ENCODE results near the gene LRRC46.
A peak's percentile ranks its signal among the peaks of the same experiment; 100 is the strongest.

LRRC46 gene

GRCh38 chr17:47862621-47863440 is 31.4 kb downstream of the LRRC46 start:
- no peaks in the 10 kb centered on the region for H3K36me3 Mint-ChIP-seq
- H3K9me3 Mint-ChIP-seq, result no peaks in the 10 kb centered on the region
- H3K27me3 Mint-ChIP-seq, result peaks cover 28% of the 10 kb centered on the region
- H3K4me1 Mint-ChIP-seq, result no peaks in the 10 kb centered on the region
- DNase-seq (ENCODE audit: low spot score in 2 of 2), result no peak
- H3K27ac Mint-ChIP-seq, result no peak overlapping the region
- no peak for ATAC-seq (ENCODE audit: low read depth)
- H3K4me3 Mint-ChIP-seq, result no peak overlapping the region

DNA sequence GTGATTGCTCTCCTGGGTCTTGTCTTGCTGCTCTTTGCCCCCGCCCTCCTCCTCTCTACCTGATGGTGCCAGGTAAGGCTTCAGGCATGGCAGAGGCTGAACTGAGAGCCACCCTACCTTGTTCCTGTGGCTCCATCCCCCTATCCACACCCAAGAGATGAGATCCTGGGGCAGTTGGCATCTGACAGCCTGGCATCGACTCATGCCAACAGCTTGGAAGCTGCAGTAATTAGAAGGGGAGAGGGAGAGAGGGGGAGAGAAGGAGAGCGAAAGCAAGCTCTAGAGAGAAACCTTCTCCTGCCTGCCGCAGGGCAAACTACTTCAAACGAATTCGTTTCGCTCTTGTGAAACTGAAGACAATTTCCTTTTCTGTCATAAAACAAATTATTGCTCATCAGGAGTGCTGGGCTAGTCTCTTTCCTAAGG is 33.3 kb downstream of the LRRC46 start:
- ATAC-seq (ENCODE audit: low read depth) (no peak), DNase-seq (ENCODE audit: low spot score in 2 of 2) (no peak)
- Mint-ChIP-seq H3K36me3 (no peaks in the 10 kb centered on the region), H3K9me3 (no peaks in the 10 kb centered on the region), H3K4me1 (no peaks in the 10 kb centered on the region), H3K27ac (no peak overlapping the region), H3K4me3 (no peak overlapping the region), H3K27me3 (peaks cover 17% of the 10 kb centered on the region)

DNA sequence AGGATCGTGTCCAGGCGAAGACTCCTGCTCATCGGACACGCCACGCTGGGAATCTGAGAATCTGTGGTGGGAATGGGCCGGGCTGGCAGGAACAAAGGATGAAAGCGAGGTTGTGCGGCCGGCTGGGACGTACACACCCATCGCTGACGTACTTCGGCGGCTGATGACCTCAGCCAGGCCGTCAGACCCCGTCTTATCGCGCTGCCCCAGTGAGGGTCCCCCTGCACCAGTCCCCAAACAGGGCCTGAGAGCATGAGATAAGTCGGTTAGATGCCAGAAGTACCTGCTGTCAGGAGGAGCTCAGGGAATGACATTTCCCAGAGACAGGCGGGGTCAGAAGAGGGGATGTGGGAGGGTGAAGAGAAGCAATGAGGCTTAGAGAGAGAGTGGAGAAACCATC is 35.5 kb downstream of the LRRC46 start:
- no peak overlapping the region for H3K27ac Mint-ChIP-seq
- H3K4me1 Mint-ChIP-seq, result no peaks in the 10 kb centered on the region
- no peaks in the 10 kb centered on the region for H3K9me3 Mint-ChIP-seq
- no peak overlapping the region for H3K4me3 Mint-ChIP-seq
- ATAC-seq (ENCODE audit: low read depth) (no peak), DNase-seq (ENCODE audit: low spot score in 2 of 2) (no peak)
- no peaks in the 10 kb centered on the region for H3K36me3 Mint-ChIP-seq
- H3K27me3 Mint-ChIP-seq, result peaks cover 25% of the 10 kb centered on the region

GRCh38 chr17:47867813-47868533 is 36.5 kb downstream of the LRRC46 start:
- no peaks in the 10 kb centered on the region for H3K36me3 Mint-ChIP-seq
- H3K4me1 Mint-ChIP-seq, result no peaks in the 10 kb centered on the region
- no peak for DNase-seq (ENCODE audit: low spot score in 2 of 2)
- no peak for ATAC-seq (ENCODE audit: low read depth)
- H3K27ac Mint-ChIP-seq, result no peak overlapping the region
- no peaks in the 10 kb centered on the region for H3K9me3 Mint-ChIP-seq
- peaks cover 25% of the 10 kb centered on the region for H3K27me3 Mint-ChIP-seq
- no peak overlapping the region for H3K4me3 Mint-ChIP-seq

DNA sequence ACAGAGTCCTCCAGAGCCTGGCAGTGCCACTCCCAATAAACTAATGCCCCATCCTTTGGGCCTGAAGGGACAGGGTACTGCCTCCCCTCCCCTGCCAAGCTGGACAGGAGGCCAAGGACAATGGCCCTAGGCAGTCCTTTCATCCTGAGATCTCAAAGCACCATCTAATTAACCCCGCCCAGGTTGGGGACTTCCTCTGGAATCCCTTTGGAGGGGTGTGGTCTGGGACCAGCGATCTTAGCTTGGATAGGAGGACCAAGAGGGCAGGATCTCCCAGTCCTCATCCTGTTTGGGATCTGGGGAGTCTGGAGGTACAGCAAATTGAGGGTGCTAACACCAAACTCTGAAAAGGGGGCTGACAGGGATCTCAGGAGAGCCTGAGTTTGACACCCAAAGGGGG is 37.6 kb downstream of the LRRC46 start:
- Mint-ChIP-seq H3K4me3 (no peak overlapping the region), H3K36me3 (no peaks in the 10 kb centered on the region), H3K27me3 (peaks cover 28% of the 10 kb centered on the region), H3K27ac (no peak overlapping the region), H3K4me1 (peaks cover 5% of the 10 kb centered on the region), H3K9me3 (no peaks in the 10 kb centered on the region)
- DNase-seq (ENCODE audit: low spot score in 2 of 2) (no peak), ATAC-seq (ENCODE audit: low read depth) (no peak)

DNA sequence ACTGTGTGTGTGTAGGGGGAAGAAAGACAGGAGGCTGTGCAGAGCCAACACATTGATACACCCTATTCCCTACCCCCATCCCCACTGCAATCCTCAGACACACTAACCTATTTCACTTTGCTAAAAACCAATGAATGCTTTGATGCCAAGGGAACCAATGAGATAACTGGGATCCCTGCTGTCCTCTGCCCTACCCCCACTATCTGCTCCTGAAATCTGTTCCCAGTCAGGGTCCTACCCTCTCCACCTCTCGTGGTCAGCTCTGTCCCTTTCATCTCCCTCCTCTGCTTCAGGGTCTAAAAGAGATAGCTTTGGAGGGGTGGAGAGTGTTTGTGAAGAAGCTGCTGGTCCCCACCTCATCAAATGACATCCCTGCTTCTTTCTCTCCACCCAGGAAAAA is 38.6 kb downstream of the LRRC46 start:
- no peak for DNase-seq (ENCODE audit: low spot score in 2 of 2)
- peaks cover 5% of the 10 kb centered on the region for H3K4me1 Mint-ChIP-seq
- no peak for ATAC-seq (ENCODE audit: low read depth)
- no peak overlapping the region for H3K27ac Mint-ChIP-seq
- no peaks in the 10 kb centered on the region for H3K36me3 Mint-ChIP-seq
- H3K9me3 Mint-ChIP-seq, result no peaks in the 10 kb centered on the region
- no peak overlapping the region for H3K4me3 Mint-ChIP-seq
- H3K27me3 Mint-ChIP-seq, result peaks cover 31% of the 10 kb centered on the region

GRCh38 chr17:47871048-47871447 is 39.6 kb downstream of the LRRC46 start:
- ATAC-seq (ENCODE audit: low read depth) (no peak), DNase-seq (ENCODE audit: low spot score in 2 of 2) (no peak)
- no peak overlapping the region for H3K4me3 Mint-ChIP-seq
- H3K27me3 Mint-ChIP-seq, result peaks cover 33% of the 10 kb centered on the region
- H3K9me3 Mint-ChIP-seq, result no peaks in the 10 kb centered on the region
- peaks cover 3% of the 10 kb centered on the region for H3K36me3 Mint-ChIP-seq
- no peak overlapping the region for H3K27ac Mint-ChIP-seq
- H3K4me1 Mint-ChIP-seq, result peaks cover 5% of the 10 kb centered on the region

- H3K4me3 Mint-ChIP-seq, result no peak overlapping the region
- ATAC-seq (ENCODE audit: low read depth) (no peak), DNase-seq (ENCODE audit: low spot score in 2 of 2) (no peak)
- no peak overlapping the region for H3K27ac Mint-ChIP-seq
- peaks cover 5% of the 10 kb centered on the region for H3K4me1 Mint-ChIP-seq
- H3K36me3 Mint-ChIP-seq, result peaks cover 3% of the 10 kb centered on the region
- H3K27me3 Mint-ChIP-seq, result peaks cover 31% of the 10 kb centered on the region
- no peaks in the 10 kb centered on the region for H3K9me3 Mint-ChIP-seq
These were observed 40.7 kb downstream of the LRRC46 start for GRCh38 chr17:47872019-47872650.

- Mint-ChIP-seq H3K36me3 (peaks cover 3% of the 10 kb centered on the region), H3K4me1 (peaks cover 5% of the 10 kb centered on the region), H3K4me3 (no peak overlapping the region), H3K27me3 (peaks cover 30% of the 10 kb centered on the region), H3K9me3 (no peaks in the 10 kb centered on the region), H3K27ac (no peak overlapping the region)
- no peak for ATAC-seq (ENCODE audit: low read depth)
- DNase-seq (ENCODE audit: low spot score in 2 of 2), result no peak
These were observed 41.2 kb downstream of the LRRC46 start for GRCh38 chr17:47872651-47873161.

GRCh38 chr17:47873200-47874090 is 42.0 kb downstream of the LRRC46 start:
- Mint-ChIP-seq H3K9me3 (no peaks in the 10 kb centered on the region), H3K27me3 (peaks cover 32% of the 10 kb centered on the region), H3K4me1 (peaks cover 5% of the 10 kb centered on the region), H3K4me3 (peak overlapping the region; percentile 2), H3K36me3 (peaks cover 3% of the 10 kb centered on the region), H3K27ac (no peak overlapping the region)
- DNase-seq (ENCODE audit: low spot score in 2 of 2), result no peak
- no peak for ATAC-seq (ENCODE audit: low read depth)

DNA sequence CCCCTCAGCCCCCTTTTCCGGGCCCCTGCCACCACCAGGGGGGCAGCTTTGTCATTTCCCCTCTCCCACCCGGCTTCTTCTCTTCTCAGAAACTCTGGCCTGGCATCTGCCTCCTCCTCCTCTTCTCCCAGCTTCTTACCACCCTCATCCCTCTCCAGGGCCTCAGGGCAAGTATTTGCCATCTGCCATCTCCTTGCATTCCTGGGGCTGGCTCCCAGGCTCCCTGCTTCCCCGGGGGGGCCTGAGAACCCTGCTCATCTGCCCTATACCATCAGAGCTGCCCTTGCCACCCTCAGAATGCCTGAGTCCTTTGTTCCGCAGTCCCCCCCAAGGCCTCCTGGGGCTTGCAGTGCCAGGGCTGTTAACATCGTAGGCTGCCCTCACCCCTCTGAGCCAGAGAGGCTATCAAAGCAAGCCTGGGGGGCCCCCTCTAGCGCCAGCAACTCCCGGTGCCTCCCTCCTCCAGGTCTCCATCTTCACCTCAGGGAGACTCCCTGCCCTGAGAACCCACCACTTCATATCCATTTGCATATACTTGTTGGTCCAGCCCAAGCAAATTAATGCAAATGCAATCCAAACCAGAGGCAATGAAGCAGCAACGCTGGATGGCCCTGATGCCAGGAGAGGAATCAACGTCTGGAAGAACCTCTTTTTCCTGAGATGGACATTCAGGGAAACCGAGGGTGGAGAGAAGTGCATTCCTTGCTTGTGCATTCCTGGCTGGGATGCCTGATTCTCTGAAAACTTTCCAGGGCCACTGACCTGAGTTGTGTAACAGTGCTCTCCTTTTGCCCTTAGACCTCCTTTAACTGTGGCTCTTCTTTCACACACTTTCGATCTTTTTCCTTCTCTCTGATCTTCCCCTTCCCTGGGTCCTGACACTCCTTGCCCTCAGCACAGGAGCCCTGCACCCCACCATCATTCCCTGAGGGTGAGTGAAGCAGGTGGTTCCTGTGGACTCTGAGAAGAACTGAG is 43.8 kb downstream of the LRRC46 start:
- ATAC-seq (ENCODE audit: low read depth) (no peak), DNase-seq (ENCODE audit: low spot score in 2 of 2) (no peak)
- H3K9me3 Mint-ChIP-seq, result no peaks in the 10 kb centered on the region
- H3K4me3 Mint-ChIP-seq, result no peak overlapping the region
- peaks cover 38% of the 10 kb centered on the region for H3K27me3 Mint-ChIP-seq
- H3K36me3 Mint-ChIP-seq, result peaks cover 3% of the 10 kb centered on the region
- no peak overlapping the region for H3K27ac Mint-ChIP-seq
- H3K4me1 Mint-ChIP-seq, result peaks cover 5% of the 10 kb centered on the region

GRCh38 chr17:47877368-47878034 is 46.0 kb downstream of the LRRC46 start:
- H3K36me3 Mint-ChIP-seq, result peaks cover 3% of the 10 kb centered on the region
- ATAC-seq (ENCODE audit: low read depth), result no peak

More at GRCh38 chr17:47877368-47878034, 46.0 kb downstream of the LRRC46 start:
- DNase-seq (ENCODE audit: low spot score in 2 of 2), result no peak
- Mint-ChIP-seq H3K27me3 (peaks cover 37% of the 10 kb centered on the region), H3K4me3 (no peak overlapping the region), H3K27ac (no peak overlapping the region), H3K4me1 (peaks cover 5% of the 10 kb centered on the region), H3K9me3 (no peaks in the 10 kb centered on the region)
